GM12892 (cell line): Measurements from ENCODE around the gene IRGC.

Experiments
- POLR2A ChIP-seq: IDR thresholded peaks from 2 replicates; pipeline ENCODE4 v1.6.1; 2011; ENCODE audit warnings: low read depth, low read length, control low read depth
- POLR2AphosphoS5 ChIP-seq: IDR thresholded peaks from 2 replicates; pipeline ENCODE4 v1.6.1; 2011; ENCODE audit warnings: low read depth, low read length, control low read depth

GRCh38 chr19:43762814-43763213, 46.9 kb downstream of the IRGC start:
- TF ChIP-seq POLR2A (no peak), POLR2AphosphoS5 (no peak)
